ENCODE measurements around the gene CBLN3. TPM values are rescaled to one million over a fixed set of nuclear protein-coding genes. Genes with fewer than 3 reads are reported as not detected.

Gene CBLN3
- total RNA-seq, 6 experiments from 2014 or later: 3.3 to 5.0 (median 3.9) TPM

GRCh38 chr14:24377126-24377525 lies 52.3 kb downstream of the CBLN3 start:
- Mint-ChIP-seq H3K4me3 (no peak overlapping the region), H3K27me3 (ENCODE audit: insufficient read depth) (peaks cover 2% of the 10 kb centered on the region), H3K27ac (no peak overlapping the region), H3K9me3 (no peaks in the 10 kb centered on the region), H3K36me3 (ENCODE audit: low read depth) (peaks cover 32% of the 10 kb centered on the region), H3K4me1 (ENCODE audit: low read depth) (peaks cover 12% of the 10 kb centered on the region; the same call in 1 of the 2 replicates)
- no peak for DNase-seq
- no peak for TF ChIP-seq CTCF (IDR thresholded peaks at IDR 0.05)

Other genes with a start within 250 kb of the CBLN3 start
- 10 to 100 TPM; 70.4 to 85.2 (median 79.4) TPM for gene IPO4, start 240.9 kb downstream of the CBLN3 start, total RNA-seq (2021; fragmentation: NEBNext Ultra II Directional; extraction: Animal tissue kit (Norgen Biotek cat#: 25700))
- gene TM9SF1, start 234.2 kb downstream of the CBLN3 start, total RNA-seq (2021; fragmentation: NEBNext Ultra II Directional; extraction: Animal tissue kit (Norgen Biotek cat#: 25700)): 10 to 100 TPM; 68.1 to 80.4 (median 71.0) TPM
- under 1 TPM in 2 of 6 experiments, not detected in 4; 0.16 to 0.45 TPM for gene TSSK4, start 224.0 kb downstream of the CBLN3 start, total RNA-seq (2021; fragmentation: NEBNext Ultra II Directional; extraction: Animal tissue kit (Norgen Biotek cat#: 25700))
- gene CHMP4A, start 216.2 kb downstream of the CBLN3 start, total RNA-seq (2021; fragmentation: NEBNext Ultra II Directional; extraction: Animal tissue kit (Norgen Biotek cat#: 25700)): 10 to 100 TPM; 32.4 to 41.1 (median 38.8) TPM
- gene MDP1, start 213.6 kb downstream of the CBLN3 start, total RNA-seq (2021; fragmentation: NEBNext Ultra II Directional; extraction: Animal tissue kit (Norgen Biotek cat#: 25700)): 10 to 100 TPM in 5 of 6 experiments, 1 to 10 TPM in 1; 9.8 to 14.4 (median 12.3) TPM
- gene NEDD8, start 197.3 kb downstream of the CBLN3 start, total RNA-seq (2021; fragmentation: NEBNext Ultra II Directional; extraction: Animal tissue kit (Norgen Biotek cat#: 25700)): 100 to 1,000 TPM; 309 to 401 (median 372) TPM
- gene GMPR2, start 196.7 kb downstream of the CBLN3 start, total RNA-seq (2021; fragmentation: NEBNext Ultra II Directional; extraction: Animal tissue kit (Norgen Biotek cat#: 25700)): 10 to 100 TPM; 70.6 to 76.7 (median 73.6) TPM
- 10 to 100 TPM; 54.2 to 73.4 (median 67.5) TPM for gene TINF2, start 187.0 kb downstream of the CBLN3 start, total RNA-seq (2021; fragmentation: NEBNext Ultra II Directional; extraction: Animal tissue kit (Norgen Biotek cat#: 25700))
- gene TGM1, start 166.5 kb downstream of the CBLN3 start, total RNA-seq (2021; fragmentation: NEBNext Ultra II Directional; extraction: Animal tissue kit (Norgen Biotek cat#: 25700)): 1 to 10 TPM in 5 of 6 experiments, under 1 TPM in 1; 0.97 to 2.9 (median 1.3) TPM
- gene RABGGTA, start 158.1 kb downstream of the CBLN3 start, total RNA-seq (2021; fragmentation: NEBNext Ultra II Directional; extraction: Animal tissue kit (Norgen Biotek cat#: 25700)): 10 to 100 TPM; 25.4 to 31.4 (median 27.3) TPM
- 10 to 100 TPM; 32.9 to 42.2 (median 39.1) TPM for gene DHRS1, start 129.9 kb downstream of the CBLN3 start, total RNA-seq (2021; fragmentation: NEBNext Ultra II Directional; extraction: Animal tissue kit (Norgen Biotek cat#: 25700))
- gene NOP9, start 129.8 kb downstream of the CBLN3 start, total RNA-seq (2021; fragmentation: NEBNext Ultra II Directional; extraction: Animal tissue kit (Norgen Biotek cat#: 25700)): 10 to 100 TPM; 25.4 to 31.1 (median 28.1) TPM
- gene CIDEB, start 121.7 kb downstream of the CBLN3 start, total RNA-seq (2021; fragmentation: NEBNext Ultra II Directional; extraction: Animal tissue kit (Norgen Biotek cat#: 25700)): under 1 TPM in 5 of 6 experiments, not detected in 1; 0.17 to 0.40 (median 0.20) TPM
- gene LTB4R2, start 119.5 kb downstream of the CBLN3 start, total RNA-seq (2021; fragmentation: NEBNext Ultra II Directional; extraction: Animal tissue kit (Norgen Biotek cat#: 25700)): 1 to 10 TPM; 2.2 to 3.0 (median 2.3) TPM
- 1 to 10 TPM; 1.5 to 2.9 (median 1.9) TPM for gene LTB4R, start 118.2 kb downstream of the CBLN3 start, total RNA-seq (2021; fragmentation: NEBNext Ultra II Directional; extraction: Animal tissue kit (Norgen Biotek cat#: 25700))
- under 1 TPM in 3 of 6 experiments, not detected in 3; 0.25 to 0.41 (median 0.34) TPM for gene ADCY4, start 94.6 kb downstream of the CBLN3 start, total RNA-seq (2021; fragmentation: NEBNext Ultra II Directional; extraction: Animal tissue kit (Norgen Biotek cat#: 25700))
- not detected for gene RIPK3, start 89.7 kb downstream of the CBLN3 start, total RNA-seq (2021; fragmentation: NEBNext Ultra II Directional; extraction: Animal tissue kit (Norgen Biotek cat#: 25700))
- 10 to 100 TPM; 73.4 to 81.9 (median 77.2) TPM for gene NFATC4, start 61.5 kb downstream of the CBLN3 start, total RNA-seq (2021; fragmentation: NEBNext Ultra II Directional; extraction: Animal tissue kit (Norgen Biotek cat#: 25700))
- gene NYNRIN, start 30.7 kb downstream of the CBLN3 start, total RNA-seq (2021; fragmentation: NEBNext Ultra II Directional; extraction: Animal tissue kit (Norgen Biotek cat#: 25700)): 1 to 10 TPM; 3.9 to 6.3 (median 4.1) TPM
- 10 to 100 TPM; 25.4 to 29.2 (median 28.0) TPM for gene KHNYN, start 286 bp upstream of the CBLN3 start, total RNA-seq (2021; fragmentation: NEBNext Ultra II Directional; extraction: Animal tissue kit (Norgen Biotek cat#: 25700))
- 10 to 100 TPM; 29.6 to 35.7 (median 31.6) TPM for gene SDR39U1, start 13.1 kb upstream of the CBLN3 start, total RNA-seq (2021; fragmentation: NEBNext Ultra II Directional; extraction: Animal tissue kit (Norgen Biotek cat#: 25700))
- not detected for gene CMA1, start 78.6 kb upstream of the CBLN3 start, total RNA-seq (2021; fragmentation: NEBNext Ultra II Directional; extraction: Animal tissue kit (Norgen Biotek cat#: 25700))
- gene CTSG, start 146.6 kb upstream of the CBLN3 start, total RNA-seq (2021; fragmentation: NEBNext Ultra II Directional; extraction: Animal tissue kit (Norgen Biotek cat#: 25700)): not detected
- gene GZMH, start 180.0 kb upstream of the CBLN3 start, total RNA-seq (2021; fragmentation: NEBNext Ultra II Directional; extraction: Animal tissue kit (Norgen Biotek cat#: 25700)): not detected
- gene GZMB, start 204.5 kb upstream of the CBLN3 start, total RNA-seq (2021; fragmentation: NEBNext Ultra II Directional; extraction: Animal tissue kit (Norgen Biotek cat#: 25700)): not detected